GM19463 (cell line): Measurements from ENCODE around the gene GIGYF2.
A peak's percentile ranks its signal among the peaks of the same experiment; 100 is the strongest.
"Not testable (repeated sequence)": the region's sequence is repeated elsewhere in the genome, so short reads cannot be mapped to it uniquely, and the experiment has no call there.

Experiments
- ATAC-seq: cut with Tn5 transposase; IDR thresholded peaks from one replicate; pipeline ENCODE4 v1.9.1; 2021; ENCODE audit warnings: mild to moderate bottlenecking, moderate library complexity; ENCODE audit not compliant: unreplicated experiment

The GIGYF2 gene

GRCh38 chr2:232697059-232697806 is at the start of gene GIGYF2:
Gene GIGYF2 (plus strand): TSS chr2:232697331. CDS start chr2:232735198, 37,867 bp downstream.
- peak; percentile 80 for ATAC-seq

- ATAC-seq, result no peak
These were observed 48.1 kb upstream of the GIGYF2 start for GRCh38 chr2:232649033-232649432.

- ATAC-seq, result no peak
These were observed 44.7 kb upstream of the GIGYF2 start for GRCh38 chr2:232652505-232652851.

GRCh38 chr2:232653441-232653840 is 43.7 kb upstream of the GIGYF2 start:
- ATAC-seq, result no peak

GRCh38 chr2:232655392-232655791 is 41.7 kb upstream of the GIGYF2 start:
- ATAC-seq, result no peak

- no peak for ATAC-seq
These were observed 38.8 kb upstream of the GIGYF2 start for GRCh38 chr2:232658217-232658785.

- ATAC-seq, result no peak
These were observed 37.8 kb upstream of the GIGYF2 start for GRCh38 chr2:232659359-232659758.

GRCh38 chr2:232662486-232663260 is 34.5 kb upstream of the GIGYF2 start:
- no peak for ATAC-seq

- no peak for ATAC-seq
These were observed 30.9 kb upstream of the GIGYF2 start for GRCh38 chr2:232666051-232666805.

- ATAC-seq, result no peak
These were observed 29.0 kb upstream of the GIGYF2 start for GRCh38 chr2:232667989-232668583.

GRCh38 chr2:232668805-232669444 is 28.2 kb upstream of the GIGYF2 start:
- ATAC-seq, result no peak

- no peak for ATAC-seq
These were observed 24.5 kb upstream of the GIGYF2 start for GRCh38 chr2:232672588-232672987.

- ATAC-seq, result no peak
These were observed 22.6 kb upstream of the GIGYF2 start for GRCh38 chr2:232674491-232674890.

GRCh38 chr2:232675381-232675780 is 21.8 kb upstream of the GIGYF2 start:
- ATAC-seq, result no peak

- ATAC-seq, result no peak
These were observed 17.1 kb upstream of the GIGYF2 start for GRCh38 chr2:232680006-232680405.

- ATAC-seq, result no peak
These were observed 15.6 kb upstream of the GIGYF2 start for GRCh38 chr2:232681527-232681926.

- no peak for ATAC-seq
These were observed 13.8 kb upstream of the GIGYF2 start for GRCh38 chr2:232683368-232683767.

- not testable (repeated sequence) for ATAC-seq
These were observed 11.7 kb upstream of the GIGYF2 start for GRCh38 chr2:232685391-232685790.

- no peak for ATAC-seq
These were observed 9.6 kb upstream of the GIGYF2 start for GRCh38 chr2:232687382-232688160.

- ATAC-seq, result no peak
These were observed 8.9 kb upstream of the GIGYF2 start for GRCh38 chr2:232688201-232688600.
